Measurements from ENCODE around the gene CHN2.
A peak's percentile ranks its signal among the peaks of the same experiment; 100 is the strongest.

Gene CHN2

GRCh38 chr7:29272057-29272456, 77.5 kb downstream of the CHN2 start:
- POLR2A ChIA-PET, result no interaction called here
- CTCF ChIA-PET, result no interaction called here

GRCh38 chr7:29274146-29275017, 79.8 kb downstream of the CHN2 start:
- DNase-seq (ENCODE audit: extremely low spot score), result no peak
- CTCF ChIA-PET, result no interaction called here
- POLR2A ChIA-PET, result no interaction called here
- TF ChIP-seq LEF1 (IDR thresholded peaks at IDR 0.05; ENCODE audit: borderline replicate concordance) (no peak), NFRKB (IDR thresholded peaks at IDR 0.05) (no peak), FOXK2 (IDR thresholded peaks at IDR 0.05) (no peak), ZNF384 (IDR thresholded peaks at IDR 0.05) (no peak), CTBP1 (IDR thresholded peaks at IDR 0.05; ENCODE audit: borderline replicate concordance) (no peak)

More at GRCh38 chr7:29272057-29272456, 77.5 kb downstream of the CHN2 start:
- DNase-seq (ENCODE audit: extremely low spot score), result no peak
- no peak for TF ChIP-seq L3MBTL2 (conservative IDR thresholded peaks at IDR 0.05)
- TF ChIP-seq ELF4 (IDR thresholded peaks at IDR 0.05), result no peak
- TF ChIP-seq PKNOX1 (IDR thresholded peaks at IDR 0.05), result peak; percentile 44; the same call in 1 of the 2 replicates
- TF ChIP-seq SP1 (IDR thresholded peaks at IDR 0.05), result no peak

- DNase-seq (ENCODE audit: extremely low spot score), result no peak
- ChIA-PET POLR2A (no interaction called here), CTCF (no interaction called here)
- TF ChIP-seq FOXA1 (IDR thresholded peaks at IDR 0.05), result no peak
- TF ChIP-seq FOXK2 (IDR thresholded peaks at IDR 0.05), result no peak
- no peak for TF ChIP-seq NFRKB (IDR thresholded peaks at IDR 0.05)
- no peak for TF ChIP-seq FOXM1 (IDR thresholded peaks at IDR 0.05; ENCODE audit: borderline replicate concordance)
- TF ChIP-seq TARDBP (IDR thresholded peaks at IDR 0.05), result no peak
- no peak for TF ChIP-seq ZNF384 (IDR thresholded peaks at IDR 0.05)
- no peak for TF ChIP-seq PKNOX1 (IDR thresholded peaks at IDR 0.05)
- TF ChIP-seq LEF1 (IDR thresholded peaks at IDR 0.05; ENCODE audit: borderline replicate concordance), result no peak
- TF ChIP-seq CTBP1 (IDR thresholded peaks at IDR 0.05; ENCODE audit: borderline replicate concordance), result no peak
- TF ChIP-seq BHLHE40 (IDR thresholded peaks at IDR 0.05; ENCODE audit: borderline replicate concordance), result no peak
- TF ChIP-seq SUZ12 (IDR thresholded peaks at IDR 0.05), result no peak
- no peak for TF ChIP-seq ARNT (IDR thresholded peaks at IDR 0.05)
- no peak for TF ChIP-seq HDGF (IDR thresholded peaks at IDR 0.05; ENCODE audit: borderline replicate concordance)
- TF ChIP-seq SP1 (IDR thresholded peaks at IDR 0.05), result no peak
These were observed 80.4 kb downstream of the CHN2 start for GRCh38 chr7:29275018-29275318.

GRCh38 chr7:29275493-29275892, 80.9 kb downstream of the CHN2 start:
- POLR2A ChIA-PET, result no interaction called here
- TF ChIP-seq L3MBTL2 (conservative IDR thresholded peaks at IDR 0.05) (no peak), SUZ12 (IDR thresholded peaks at IDR 0.05) (no peak), LEF1 (IDR thresholded peaks at IDR 0.05; ENCODE audit: borderline replicate concordance) (no peak), CTBP1 (IDR thresholded peaks at IDR 0.05; ENCODE audit: borderline replicate concordance) (no peak), FOXM1 (IDR thresholded peaks at IDR 0.05; ENCODE audit: borderline replicate concordance) (no peak), HDGF (IDR thresholded peaks at IDR 0.05; ENCODE audit: borderline replicate concordance) (no peak)
- CTCF ChIA-PET, result interaction anchor here (0.8 kb wide), 1 partner anchor 36 kb away, joined by 3 read pairs; no protein-coding TSS in a partner anchor
- no peak for DNase-seq (ENCODE audit: extremely low spot score)

GRCh38 chr7:29276199-29276598, 81.6 kb downstream of the CHN2 start:
- TF ChIP-seq TARDBP (IDR thresholded peaks at IDR 0.05), result no peak
- no peak for TF ChIP-seq LEF1 (IDR thresholded peaks at IDR 0.05; ENCODE audit: borderline replicate concordance)
- no peak for TF ChIP-seq SUZ12 (IDR thresholded peaks at IDR 0.05)
- no peak for TF ChIP-seq FOXA1 (IDR thresholded peaks at IDR 0.05)
- no peak for TF ChIP-seq HDGF (IDR thresholded peaks at IDR 0.05; ENCODE audit: borderline replicate concordance)
- no peak for TF ChIP-seq BHLHE40 (IDR thresholded peaks at IDR 0.05; ENCODE audit: borderline replicate concordance)
- TF ChIP-seq PKNOX1 (IDR thresholded peaks at IDR 0.05), result no peak
- no peak for TF ChIP-seq ARNT (IDR thresholded peaks at IDR 0.05)
- no peak for TF ChIP-seq ZNF384 (IDR thresholded peaks at IDR 0.05)
- TF ChIP-seq FOXK2 (IDR thresholded peaks at IDR 0.05), result no peak
- no peak for TF ChIP-seq L3MBTL2 (conservative IDR thresholded peaks at IDR 0.05)
- ChIA-PET POLR2A (no interaction called here), CTCF (interaction anchor here (0.8 to 1.2 kb wide), 2 partner anchors 36 to 86 kb away, joined by 3 to 4 read pairs; no protein-coding TSS in a partner anchor)
- DNase-seq (ENCODE audit: extremely low spot score), result no peak

- POLR2A ChIA-PET, result no interaction called here
These were observed 82.2 kb downstream of the CHN2 start for GRCh38 chr7:29276806-29277205.

More at GRCh38 chr7:29276806-29277205, 82.2 kb downstream of the CHN2 start:
- TF ChIP-seq L3MBTL2 (conservative IDR thresholded peaks at IDR 0.05), result no peak
- no peak for TF ChIP-seq NFRKB (IDR thresholded peaks at IDR 0.05)
- TF ChIP-seq FOXA1 (IDR thresholded peaks at IDR 0.05), result no peak
- no peak for TF ChIP-seq ARNT (IDR thresholded peaks at IDR 0.05)
- no peak for TF ChIP-seq LEF1 (IDR thresholded peaks at IDR 0.05; ENCODE audit: borderline replicate concordance)
- no peak for TF ChIP-seq FOXM1 (IDR thresholded peaks at IDR 0.05; ENCODE audit: borderline replicate concordance)
- TF ChIP-seq ELF4 (IDR thresholded peaks at IDR 0.05), result no peak
- no peak for TF ChIP-seq FOXK2 (IDR thresholded peaks at IDR 0.05)
- TF ChIP-seq SP1 (IDR thresholded peaks at IDR 0.05), result no peak
- TF ChIP-seq PKNOX1 (IDR thresholded peaks at IDR 0.05), result no peak
- TF ChIP-seq ZNF384 (IDR thresholded peaks at IDR 0.05), result no peak
- TF ChIP-seq SUZ12 (IDR thresholded peaks at IDR 0.05), result no peak
- no peak for TF ChIP-seq CTBP1 (IDR thresholded peaks at IDR 0.05; ENCODE audit: borderline replicate concordance)
- CTCF ChIA-PET, result interaction anchor here (1.2 kb wide), 1 partner anchor 87 kb away, joined by 4 read pairs; no protein-coding TSS in a partner anchor
- DNase-seq (ENCODE audit: extremely low spot score), result no peak
